Measurements from ENCODE around the gene VPS4A. TPM values are rescaled to one million over a fixed set of nuclear protein-coding genes. Genes with fewer than 3 reads are reported as not detected.
A peak's percentile ranks its signal among the peaks of the same experiment; 100 is the strongest.

The VPS4A gene
- total RNA-seq, 1 experiment from 2014 or later, result 31.4 TPM

DNA sequence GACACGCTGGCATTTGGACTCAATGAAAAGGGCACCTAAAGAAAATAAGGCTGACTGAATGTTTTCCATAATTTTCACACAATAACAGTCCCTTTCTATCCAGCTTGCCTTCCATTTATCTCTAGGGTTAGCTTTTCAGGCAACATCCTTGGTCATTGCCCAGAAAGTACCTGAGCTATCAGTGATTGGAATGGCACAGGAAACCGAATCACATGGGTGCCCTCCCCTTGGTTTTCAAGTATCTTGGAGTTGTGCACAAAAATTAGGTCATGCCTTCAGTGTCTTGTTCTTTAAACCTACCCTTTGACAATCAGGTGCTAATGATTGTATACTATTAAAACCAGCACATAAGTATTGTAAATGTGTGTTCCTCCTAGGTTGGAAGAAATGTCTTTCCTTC is 3.3 kb upstream of the VPS4A start:
- no peak overlapping the region for H3K4me3 Mint-ChIP-seq (ENCODE audit: low read depth, unreplicated experiment)
- DNase-seq, result no peak
- no peak overlapping the region for H3K27ac Mint-ChIP-seq (ENCODE audit: unreplicated experiment)
- intact Hi-C loops (cut with micrococcal nuclease; ENCODE audit: unreplicated experiment), result no loop called here
- H3K27me3 Mint-ChIP-seq (ENCODE audit: unreplicated experiment), result no peaks in the 10 kb centered on the region
- peaks cover 8% of the 10 kb centered on the region for H3K4me1 Mint-ChIP-seq (ENCODE audit: low read depth, unreplicated experiment)
- CTCF ChIA-PET, result no interaction called here
- no peaks in the 10 kb centered on the region for H3K9me3 Mint-ChIP-seq (ENCODE audit: low read depth, unreplicated experiment)
- peaks cover 20% of the 10 kb centered on the region for H3K36me3 Mint-ChIP-seq (ENCODE audit: insufficient read depth, unreplicated experiment)
- BruUV-seq (replicated peaks), result no TSS peak
- TF ChIP-seq CTCF (IDR thresholded peaks at IDR 0.05; ENCODE audit: unreplicated experiment), result no peak

DNA sequence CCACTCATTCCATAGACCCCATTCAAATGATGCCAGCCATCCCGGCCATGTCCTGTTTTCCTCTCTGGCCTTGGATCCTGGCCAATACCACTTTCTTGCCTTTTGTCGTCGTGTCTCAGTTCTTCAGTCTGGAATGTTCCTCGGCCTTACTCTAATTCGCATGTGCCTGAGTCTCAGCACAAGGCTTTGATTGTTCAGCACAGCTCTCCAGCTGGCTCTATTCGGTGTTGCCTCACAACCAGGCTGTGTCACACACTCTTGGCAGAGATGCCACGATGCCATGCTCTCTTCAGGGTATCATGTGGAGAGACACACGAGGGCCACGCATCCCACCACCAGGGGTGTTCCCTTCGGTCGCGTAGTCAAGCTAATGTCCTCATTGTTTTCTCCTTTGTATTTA is 1.8 kb upstream of the VPS4A start:
- Mint-ChIP-seq H3K4me1 (ENCODE audit: low read depth, unreplicated experiment) (peaks cover 8% of the 10 kb centered on the region), H3K27me3 (ENCODE audit: unreplicated experiment) (no peaks in the 10 kb centered on the region), H3K4me3 (ENCODE audit: low read depth, unreplicated experiment) (no peak overlapping the region), H3K27ac (ENCODE audit: unreplicated experiment) (no peak overlapping the region), H3K36me3 (ENCODE audit: insufficient read depth, unreplicated experiment) (peaks cover 34% of the 10 kb centered on the region), H3K9me3 (ENCODE audit: low read depth, unreplicated experiment) (no peaks in the 10 kb centered on the region)
- TF ChIP-seq CTCF (IDR thresholded peaks at IDR 0.05; ENCODE audit: unreplicated experiment), result no peak
- CTCF ChIA-PET, result no interaction called here
- DNase-seq, result no peak
- BruUV-seq (replicated peaks), result no TSS peak
- intact Hi-C loops (cut with micrococcal nuclease; ENCODE audit: unreplicated experiment), result no loop called here

DNA sequence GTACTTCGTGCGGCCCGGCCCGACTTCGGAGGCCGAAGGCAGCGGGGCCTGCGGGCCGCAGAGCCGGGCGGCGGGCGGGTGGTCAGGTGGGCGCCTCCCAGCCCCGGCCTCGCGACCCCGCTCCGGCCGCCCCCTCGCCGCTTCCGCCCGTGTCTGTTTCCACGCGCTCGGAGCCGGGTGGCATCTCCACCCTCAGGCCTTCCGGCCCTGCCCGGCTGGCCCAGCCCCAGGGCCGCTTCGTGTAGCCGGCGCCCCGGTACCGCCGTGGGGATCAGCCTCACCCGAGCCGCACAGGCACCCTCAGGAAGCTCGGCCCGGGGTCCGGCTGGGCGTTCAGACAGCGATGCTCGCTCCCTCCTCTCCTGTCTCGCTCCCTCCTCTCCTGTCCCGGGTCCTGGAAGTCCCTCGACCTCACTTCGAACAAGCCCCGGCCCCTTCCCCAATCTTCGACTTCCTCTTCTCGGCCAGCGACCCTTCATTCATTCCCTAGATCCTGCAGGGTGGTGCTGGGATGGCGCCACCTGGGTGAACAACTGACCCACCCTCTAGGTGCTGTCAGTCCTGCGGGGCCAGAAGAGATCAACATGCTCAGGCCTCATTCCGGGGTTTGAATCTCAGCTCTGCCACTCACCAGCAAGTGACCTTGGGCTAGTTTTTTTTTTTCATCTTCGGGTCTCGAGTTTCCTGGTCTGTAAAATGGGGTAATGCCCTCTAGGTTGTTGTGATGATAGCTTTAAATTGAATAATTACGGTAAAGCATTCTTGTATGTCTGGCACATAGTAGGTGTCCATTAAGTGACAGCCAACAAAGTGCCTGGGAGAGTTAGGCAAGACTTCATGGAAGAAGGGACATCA is 610 bp downstream of the VPS4A start:
- no peak for TF ChIP-seq CTCF (IDR thresholded peaks at IDR 0.05; ENCODE audit: unreplicated experiment)
- Mint-ChIP-seq H3K9me3 (ENCODE audit: low read depth, unreplicated experiment) (no peaks in the 10 kb centered on the region), H3K36me3 (ENCODE audit: insufficient read depth, unreplicated experiment) (peaks cover 55% of the 10 kb centered on the region), H3K27ac (ENCODE audit: unreplicated experiment) (peak overlapping the region; percentile 75), H3K4me1 (ENCODE audit: low read depth, unreplicated experiment) (peaks cover 8% of the 10 kb centered on the region), H3K27me3 (ENCODE audit: unreplicated experiment) (no peaks in the 10 kb centered on the region), H3K4me3 (ENCODE audit: low read depth, unreplicated experiment) (peak overlapping the region; percentile 87)
- DNase-seq, result peak; percentile 58
- intact Hi-C loops (cut with micrococcal nuclease; ENCODE audit: unreplicated experiment), result no loop called here
- CTCF ChIA-PET, result interaction anchor here (0.6 kb wide), 1 partner anchor 173 kb away, joined by 6 read pairs; no protein-coding TSS in a partner anchor
- BruUV-seq (replicated peaks), result TSS peak; percentile 63

GRCh38 chr16:69313469-69313868 is 2.3 kb downstream of the VPS4A start:
- H3K9me3 Mint-ChIP-seq (ENCODE audit: low read depth, unreplicated experiment), result no peaks in the 10 kb centered on the region
- CTCF ChIA-PET, result interaction anchor here (1.0 kb wide), 1 partner anchor 18 kb away, joined by 3 read pairs; no protein-coding TSS in a partner anchor
- no peak for TF ChIP-seq CTCF (IDR thresholded peaks at IDR 0.05; ENCODE audit: unreplicated experiment)
- peaks cover 72% of the 10 kb centered on the region for H3K36me3 Mint-ChIP-seq (ENCODE audit: insufficient read depth, unreplicated experiment)
- peak overlapping the region; percentile 34 for H3K27ac Mint-ChIP-seq (ENCODE audit: unreplicated experiment)
- peaks cover 8% of the 10 kb centered on the region for H3K4me1 Mint-ChIP-seq (ENCODE audit: low read depth, unreplicated experiment)
- DNase-seq, result no peak
- H3K4me3 Mint-ChIP-seq (ENCODE audit: low read depth, unreplicated experiment), result no peak overlapping the region
- no peaks in the 10 kb centered on the region for H3K27me3 Mint-ChIP-seq (ENCODE audit: unreplicated experiment)
- BruUV-seq (replicated peaks), result no TSS peak
- intact Hi-C loops (cut with micrococcal nuclease; ENCODE audit: unreplicated experiment), result no loop called here
